Right forelimb (tissue), 1 donor: ENCODE data around the gene CTNND2.

ENCODE experiments used
- DNase-seq: peaks from one replicate; pipeline ENCODE4 v3.0.0-alpha.2; 2018

The CTNND2 gene

DNA sequence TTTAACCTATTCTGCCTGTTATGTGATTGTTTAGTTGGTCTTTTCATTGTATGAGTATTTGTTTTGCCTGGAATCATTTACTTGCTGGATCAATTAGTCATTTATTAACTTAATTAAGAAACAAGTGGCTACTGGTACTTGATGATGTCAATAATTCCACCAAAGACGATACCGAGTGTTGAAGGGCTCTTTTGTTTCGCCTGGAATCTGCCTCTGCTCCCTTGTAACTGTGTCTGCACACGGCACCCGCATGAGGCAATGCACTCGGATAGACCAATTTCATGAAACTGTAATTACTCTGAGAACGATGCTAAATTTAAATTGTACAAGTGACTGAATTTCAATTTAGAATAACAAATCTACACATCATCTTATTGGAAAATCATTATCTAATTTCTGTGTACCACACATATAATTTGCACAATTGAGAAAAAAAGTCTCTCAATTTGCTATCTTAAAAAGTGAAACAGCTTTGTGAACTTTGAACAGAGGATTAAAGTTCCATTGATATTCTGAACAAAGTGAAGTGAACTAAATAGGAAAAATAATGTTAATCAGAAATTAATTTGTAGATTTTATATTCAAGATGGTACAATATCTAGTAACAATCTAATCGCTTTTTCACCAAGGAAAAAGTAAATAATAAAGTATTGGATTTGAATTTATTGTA is 143.2 kb downstream of the CTNND2 start:
- DNase-seq: no peak

DNA sequence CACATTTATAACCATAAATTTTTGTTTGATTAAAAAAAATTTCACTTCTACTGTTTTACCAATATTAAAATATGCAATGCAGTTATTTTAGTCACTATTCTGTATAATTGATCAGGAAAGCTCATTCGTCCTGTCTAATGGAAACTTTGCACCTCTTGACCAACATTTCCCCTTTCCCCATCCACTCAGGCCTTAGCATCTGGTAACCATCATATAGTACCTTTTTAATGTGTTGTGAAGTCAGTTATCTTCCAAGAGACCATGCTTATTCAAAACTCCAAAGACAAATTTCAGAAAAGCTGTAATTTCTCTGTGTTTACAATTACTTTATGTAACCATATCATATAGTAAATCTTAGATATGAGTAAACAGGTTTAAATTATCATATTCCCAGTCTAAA is 145.9 kb downstream of the CTNND2 start:
- no peak for DNase-seq

DNA sequence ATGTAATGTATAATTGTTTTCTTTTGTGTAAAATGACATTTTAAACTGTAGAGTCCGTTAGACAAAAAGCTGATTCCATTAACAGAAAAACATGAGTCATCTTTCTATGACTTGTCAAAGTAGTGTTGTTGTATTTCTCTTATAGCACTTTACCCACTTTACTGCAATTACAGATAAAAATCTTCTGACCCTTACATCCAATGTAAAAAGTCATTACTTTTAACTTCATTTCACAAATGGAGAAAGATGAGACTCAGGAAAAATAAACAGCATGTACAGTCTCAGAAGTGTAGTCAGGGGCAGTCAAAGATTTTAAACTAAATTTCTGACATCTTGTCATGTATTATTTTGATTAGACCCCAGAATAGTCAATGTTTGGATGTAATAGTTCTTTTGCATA is 146.6 kb downstream of the CTNND2 start:
- no peak for DNase-seq

DNA sequence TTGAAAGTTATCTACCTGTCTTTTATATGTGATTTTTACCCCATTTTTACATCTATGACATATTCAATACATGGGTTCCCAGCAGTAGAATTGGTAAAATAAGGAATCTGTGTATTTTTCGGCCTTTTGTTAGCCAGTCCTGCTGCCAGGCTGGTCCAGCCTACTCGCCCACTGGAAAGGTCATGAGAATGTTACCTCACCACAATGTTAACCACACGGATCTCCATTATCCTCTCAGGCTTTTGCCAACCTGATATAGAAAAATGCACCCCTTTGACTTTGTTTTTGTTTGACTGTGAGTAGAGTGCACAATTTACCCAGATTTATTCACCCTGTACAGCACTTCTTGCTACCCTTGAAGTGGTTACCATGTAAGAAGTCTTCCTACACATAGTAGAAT is 167.2 kb downstream of the CTNND2 start:
- DNase-seq: no peak

DNA sequence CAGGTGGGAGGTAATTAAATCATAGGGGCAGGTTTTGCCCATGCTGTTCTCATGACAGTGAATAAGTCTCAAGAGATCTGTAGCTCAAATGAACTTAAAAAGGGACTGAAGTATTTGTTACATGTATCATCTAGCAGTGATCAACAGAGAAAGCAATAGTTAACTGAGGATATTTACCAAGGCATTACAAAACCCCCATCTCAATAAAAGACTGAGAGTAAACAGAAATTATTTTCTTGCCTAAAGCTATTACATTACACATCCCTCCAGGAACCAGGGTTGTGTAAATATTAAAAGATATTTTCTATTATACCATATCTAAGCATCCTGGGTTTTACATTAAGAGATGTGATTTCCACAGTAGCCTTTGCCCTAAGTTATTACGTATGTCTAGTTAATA is 169.9 kb downstream of the CTNND2 start:
- DNase-seq: no peak

DNA sequence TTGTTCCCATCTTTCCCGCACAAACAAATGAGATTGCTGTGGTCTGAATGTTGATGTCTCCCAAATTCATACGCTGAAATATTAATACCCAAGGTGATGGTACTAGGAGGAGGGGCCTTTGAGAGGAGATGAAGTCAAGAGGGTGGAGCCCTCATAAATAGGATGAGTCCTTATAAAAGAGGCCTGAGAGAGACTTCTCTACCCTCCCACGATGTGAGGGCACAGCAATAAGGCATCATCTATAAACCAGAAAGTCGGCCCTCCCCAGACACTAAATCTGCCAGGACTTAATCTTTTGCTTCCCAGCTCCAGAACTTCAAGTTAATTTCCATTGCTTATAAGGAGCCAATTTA is 170.4 kb downstream of the CTNND2 start:
- no peak for DNase-seq

DNA sequence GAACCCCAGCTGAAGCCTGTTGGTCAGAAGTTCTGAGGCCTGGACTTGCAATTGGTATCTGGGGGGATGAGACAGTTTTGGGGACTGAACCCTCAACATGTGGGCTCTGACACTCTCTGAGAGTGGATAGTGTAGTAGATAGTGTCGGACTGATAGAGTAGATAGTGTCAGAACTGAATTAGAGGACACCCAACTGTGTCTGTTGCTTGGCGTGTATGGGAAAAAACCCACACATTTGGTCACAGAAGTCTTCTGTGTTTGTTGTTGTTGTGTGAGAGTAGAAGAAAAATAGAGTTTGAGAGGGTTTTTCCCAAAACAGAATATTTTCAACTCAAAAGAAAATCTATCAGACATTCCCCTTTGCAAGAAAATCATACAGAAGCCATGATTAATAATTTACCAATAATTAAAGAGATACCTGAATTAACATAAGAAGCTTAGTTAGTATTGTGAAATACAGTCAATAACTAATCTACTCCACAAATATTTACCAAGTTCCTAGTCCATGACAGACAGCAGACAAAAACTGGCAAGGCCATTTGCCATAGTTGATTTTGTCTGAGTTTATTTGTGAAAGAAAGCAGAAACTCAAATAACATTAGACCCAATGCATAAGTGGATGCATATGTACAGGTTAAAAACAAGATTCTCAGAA is 170.9 kb downstream of the CTNND2 start:
- no peak for DNase-seq

DNA sequence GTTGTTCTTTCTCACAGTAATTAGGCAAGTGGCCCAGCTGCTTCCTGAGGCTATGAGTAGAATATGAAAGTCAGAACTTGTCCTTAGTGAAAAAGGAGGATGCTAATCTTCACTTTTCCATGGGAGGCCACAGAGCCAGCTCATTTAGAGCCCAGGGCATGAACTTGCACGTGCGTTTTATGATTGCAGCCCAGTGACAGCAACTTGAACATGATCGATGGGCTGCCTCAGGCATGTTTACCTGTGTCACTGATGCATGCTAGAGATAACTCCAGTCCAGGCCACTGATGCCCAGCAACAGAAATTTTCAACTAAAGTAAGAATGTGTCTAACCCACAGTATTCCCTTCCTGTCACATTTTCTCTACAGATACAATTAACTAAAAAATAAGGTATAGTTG is 179.3 kb downstream of the CTNND2 start:
- DNase-seq: no peak

DNA sequence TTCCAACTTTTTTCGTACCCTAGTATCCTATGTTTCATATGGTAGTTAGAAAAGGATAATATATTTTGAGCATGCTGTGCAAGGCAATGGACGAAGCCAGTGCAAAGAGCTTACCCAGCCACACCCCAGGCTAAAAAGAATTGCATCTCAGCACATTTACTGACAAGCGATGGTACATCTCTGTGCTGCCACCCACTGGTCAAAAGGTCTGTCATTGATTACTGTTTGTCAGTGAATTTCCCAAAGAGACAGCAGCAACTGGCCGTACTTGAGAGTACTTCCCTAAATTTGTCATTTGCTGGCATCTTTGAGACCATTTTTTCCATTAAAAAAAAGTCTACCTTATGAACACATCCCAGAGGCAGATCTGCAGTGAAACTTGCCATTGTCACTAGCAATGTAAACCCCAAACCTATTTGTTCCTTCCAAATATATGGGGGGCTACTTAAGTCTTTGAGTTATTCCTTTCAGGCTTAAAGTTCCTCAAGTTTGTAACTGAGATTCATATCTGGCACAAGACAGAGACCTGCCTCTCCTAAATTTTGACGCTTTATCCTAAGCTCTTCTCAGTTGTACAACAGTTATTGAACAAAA is 184.3 kb downstream of the CTNND2 start:
- peak; percentile 52 for DNase-seq

DNA sequence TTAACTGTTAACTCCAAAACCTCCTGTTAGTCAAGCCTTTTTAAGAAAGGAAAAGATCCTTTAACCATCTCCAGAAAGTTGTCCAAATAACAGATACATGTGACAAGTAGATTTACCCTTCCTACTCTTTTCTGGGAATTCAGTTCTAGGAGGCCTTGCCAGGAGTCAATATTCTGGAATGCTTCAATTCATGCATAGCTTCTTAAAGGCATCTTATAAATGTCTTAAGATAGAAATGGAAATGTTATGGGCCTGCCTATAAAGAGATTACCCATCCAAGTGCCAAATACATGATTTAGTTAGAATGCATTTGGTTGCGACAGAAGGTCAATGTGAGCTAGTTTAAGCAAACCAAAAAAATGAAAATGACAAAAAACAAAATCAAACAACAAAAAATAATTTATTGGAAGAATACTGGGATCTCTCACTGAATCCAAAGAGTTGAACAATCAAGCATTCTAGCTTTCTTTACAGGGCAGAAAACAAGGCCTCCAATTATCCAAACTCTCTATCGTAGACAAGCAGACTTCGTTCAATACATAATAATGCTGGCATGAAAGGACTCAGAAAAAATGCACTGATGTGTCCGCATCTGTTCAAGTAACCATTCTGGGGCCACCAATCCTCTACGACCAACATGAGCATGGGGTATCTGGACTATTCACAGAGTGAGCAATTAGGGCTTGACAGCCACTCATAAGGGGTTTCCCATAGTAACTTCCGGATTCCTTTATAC is 188.6 kb downstream of the CTNND2 start:
- no peak for DNase-seq

DNA sequence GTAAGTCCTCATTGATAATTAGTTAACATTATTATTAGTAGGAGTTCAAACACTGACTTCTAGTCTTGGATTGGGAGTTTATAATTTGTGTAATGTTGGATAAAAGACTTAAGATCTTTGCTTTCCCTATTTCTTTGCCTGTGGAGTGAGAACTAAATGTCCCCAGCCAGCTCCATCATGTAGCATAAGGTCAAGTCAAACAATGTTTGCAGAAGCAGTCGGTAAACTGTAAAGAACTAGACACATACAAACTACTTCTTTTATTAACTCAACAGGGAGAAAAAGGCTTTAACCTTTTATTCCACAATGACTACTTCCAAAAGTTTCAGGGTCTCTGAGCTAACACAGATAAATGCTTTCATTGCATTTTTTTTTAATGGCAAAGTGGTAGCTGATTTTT is 192.3 kb downstream of the CTNND2 start:
- DNase-seq: no peak

DNA sequence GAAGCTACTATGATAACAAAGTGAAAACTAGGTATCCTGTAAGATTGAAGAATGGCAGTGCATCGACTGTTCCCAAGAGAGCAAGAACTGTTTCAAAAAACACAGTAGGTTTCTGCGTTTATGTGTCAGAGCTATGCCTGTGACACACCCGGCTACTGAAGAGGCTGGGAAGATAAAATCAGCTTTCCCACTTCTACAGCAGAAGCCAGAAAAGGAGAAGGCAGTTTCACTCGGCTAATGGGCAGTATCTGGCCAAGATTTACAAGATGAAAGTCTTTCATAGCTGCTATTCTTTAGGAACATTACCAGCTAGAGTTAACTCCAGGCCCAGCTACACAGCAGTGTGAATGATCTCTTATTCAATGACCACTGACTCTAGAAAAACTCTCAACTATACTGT is 195.2 kb downstream of the CTNND2 start:
- DNase-seq: no peak

DNA sequence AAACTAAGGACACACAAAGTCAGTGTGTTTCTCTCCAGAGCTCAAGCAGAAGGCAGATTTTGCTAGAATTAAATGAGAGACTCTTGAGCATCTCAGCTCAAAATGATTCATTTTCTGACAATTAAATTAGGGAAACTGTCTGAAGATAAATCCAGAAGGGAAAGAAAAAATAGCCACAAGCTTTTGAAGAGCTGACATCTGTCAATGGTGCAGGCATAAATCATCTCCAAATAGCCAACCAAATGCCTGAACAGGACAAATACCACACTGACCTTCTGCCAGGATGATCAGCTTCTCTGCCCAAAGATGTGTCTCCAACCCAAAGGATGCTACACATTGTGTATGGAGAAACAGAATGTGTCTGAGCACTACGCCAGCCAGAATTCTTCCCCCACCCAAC is 199.3 kb downstream of the CTNND2 start:
- no peak for DNase-seq

DNA sequence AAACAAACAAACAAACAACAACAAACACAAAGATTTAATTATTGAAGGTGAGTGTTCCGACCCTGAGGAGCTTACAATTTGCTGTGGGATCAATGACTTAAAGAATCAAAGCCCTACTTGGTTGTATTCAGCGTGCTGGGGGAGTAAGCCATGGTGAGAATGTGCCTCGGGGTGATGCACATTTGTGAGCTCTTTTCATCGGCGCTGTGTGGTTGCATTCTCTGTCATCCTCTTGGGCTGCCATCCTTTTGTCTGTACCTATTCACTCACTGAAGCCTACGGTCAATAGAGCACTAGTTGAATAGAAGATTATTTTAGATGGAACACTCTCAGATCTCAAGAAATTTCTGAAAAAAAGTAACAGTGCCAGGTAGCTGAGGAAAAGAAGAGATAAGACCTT is 203.9 kb downstream of the CTNND2 start:
- no peak for DNase-seq

DNA sequence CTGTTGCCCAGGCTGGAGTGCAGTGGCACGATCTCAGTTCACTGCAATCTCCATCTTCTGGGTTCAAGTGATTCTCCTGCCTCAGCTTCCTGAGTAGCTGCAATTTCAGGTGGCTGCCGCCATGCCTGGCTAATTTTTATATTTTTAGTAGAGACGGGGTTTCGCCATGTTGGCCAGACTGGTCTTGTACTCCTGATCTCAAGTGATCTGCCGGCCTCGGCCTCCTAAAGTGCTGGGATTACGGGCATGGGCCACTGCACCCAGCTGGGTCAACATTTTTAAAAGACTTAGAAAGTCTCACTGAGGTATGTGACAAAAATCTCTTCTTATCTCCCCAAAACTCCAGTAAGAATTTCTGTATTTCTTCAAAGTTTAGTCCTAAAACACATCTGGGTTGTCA is 211.6 kb downstream of the CTNND2 start:
- DNase-seq: no peak

DNA sequence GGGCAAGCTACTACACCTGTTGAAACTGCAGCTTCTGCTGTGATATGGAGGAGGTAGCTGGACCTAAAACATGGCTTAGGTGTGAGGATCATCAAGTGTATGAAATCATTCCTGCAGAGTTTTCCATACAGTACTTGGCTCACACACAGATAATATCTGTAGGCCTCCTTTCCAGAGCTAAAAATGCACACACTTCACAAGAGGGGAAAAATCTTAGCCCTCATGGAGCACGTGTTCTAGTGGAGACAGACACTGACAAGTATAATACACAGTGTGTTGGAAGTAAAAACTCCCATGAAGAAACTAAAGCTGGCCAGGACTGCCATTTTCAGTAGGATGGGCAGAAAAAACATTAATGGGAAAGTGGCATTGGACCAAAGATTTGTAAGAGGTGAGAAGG is 216.7 kb downstream of the CTNND2 start:
- DNase-seq: no peak

DNA sequence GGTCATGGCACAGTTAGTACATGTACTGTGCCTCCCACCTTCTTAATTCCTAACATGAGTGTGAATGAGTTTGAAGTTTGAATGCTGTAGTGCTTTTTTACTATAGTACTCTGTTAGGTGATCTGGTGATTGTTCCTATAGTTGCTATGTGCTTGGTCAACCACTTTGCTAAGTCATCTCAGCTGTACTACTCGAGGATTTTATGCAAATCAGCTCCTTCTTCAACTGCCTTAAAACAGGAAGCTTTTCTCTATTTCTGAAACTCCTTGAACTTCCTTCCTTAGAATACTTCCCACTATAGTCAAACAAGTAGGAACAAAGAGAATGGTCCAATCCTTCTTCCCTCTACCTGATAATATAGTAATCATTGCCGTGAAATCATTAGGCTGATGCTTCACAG is 219.6 kb downstream of the CTNND2 start:
- no peak for DNase-seq

DNA sequence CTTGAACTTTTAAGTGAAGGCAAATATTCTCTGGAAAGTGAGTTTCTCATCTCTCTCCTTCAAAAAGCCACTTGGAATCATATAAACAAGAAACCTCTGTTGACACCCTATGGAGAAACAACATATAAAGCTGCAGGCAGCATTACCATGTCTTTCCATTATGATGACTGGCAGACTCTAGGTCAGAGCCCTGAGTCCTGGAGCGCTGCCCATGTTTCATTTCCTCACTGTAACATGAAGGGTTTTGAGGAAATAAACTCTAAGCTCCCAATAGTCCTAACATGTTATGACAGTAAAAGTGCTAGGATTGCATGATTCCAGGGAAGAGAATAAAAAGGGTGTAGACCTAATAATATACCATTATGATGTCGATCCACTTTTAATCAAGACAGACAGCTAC is 220.6 kb downstream of the CTNND2 start:
- DNase-seq: no peak

DNA sequence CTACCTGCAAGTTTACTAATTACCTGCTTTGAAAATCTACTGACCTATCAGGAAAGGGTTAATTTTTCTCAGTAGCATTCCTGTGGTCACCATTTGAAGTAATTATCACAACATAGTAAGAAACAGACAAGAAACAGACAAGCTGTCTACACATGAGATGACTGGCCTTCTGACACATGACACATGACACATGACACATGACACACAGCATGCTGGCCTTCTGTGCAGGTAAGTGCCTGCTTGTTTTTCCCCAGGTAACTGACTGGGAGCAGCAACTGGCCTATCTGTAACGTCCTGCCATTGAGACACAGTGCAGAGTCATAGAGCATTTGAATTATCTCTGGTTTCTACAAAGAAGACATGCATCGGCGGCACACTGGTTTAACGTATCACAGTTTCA is 222.4 kb downstream of the CTNND2 start:
- DNase-seq: no peak

DNA sequence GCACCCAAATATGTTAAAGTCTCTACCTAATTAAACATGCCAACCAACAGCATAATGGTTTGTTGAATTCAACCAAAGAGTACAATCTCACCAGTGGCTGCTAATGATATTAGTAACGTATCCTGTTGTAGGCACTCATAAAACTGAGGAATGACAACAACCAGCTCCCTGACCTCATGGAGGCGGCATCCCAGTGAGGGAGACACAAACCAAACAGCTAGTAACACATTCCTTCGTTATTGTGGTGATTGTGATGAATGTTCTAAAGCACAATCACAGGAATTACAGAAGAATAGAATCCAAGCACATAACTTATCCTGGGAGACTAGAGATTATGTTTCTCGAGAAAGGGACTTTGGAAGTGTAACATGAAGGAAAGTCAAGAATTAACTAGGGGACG is 224.6 kb downstream of the CTNND2 start:
- DNase-seq: no peak

DNA sequence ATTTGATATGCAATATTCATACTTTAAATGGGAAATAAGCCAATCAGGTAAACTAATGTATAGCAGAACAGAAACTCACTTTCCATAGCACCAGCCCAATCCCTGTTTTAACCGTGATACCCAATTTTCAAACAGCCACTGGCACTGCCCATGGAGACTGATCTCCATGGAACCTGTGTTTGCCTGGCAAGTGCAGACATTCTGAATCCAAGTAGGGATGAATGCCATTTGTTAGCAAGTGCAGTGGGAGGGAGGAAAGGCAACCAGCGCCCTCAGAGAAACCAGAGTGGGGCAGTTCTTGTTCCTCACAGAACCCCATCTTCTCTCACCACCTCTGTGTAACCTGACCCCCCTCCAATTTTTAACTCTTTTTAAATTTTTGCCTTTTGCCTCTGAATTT is 229.1 kb downstream of the CTNND2 start:
- no peak for DNase-seq

DNA sequence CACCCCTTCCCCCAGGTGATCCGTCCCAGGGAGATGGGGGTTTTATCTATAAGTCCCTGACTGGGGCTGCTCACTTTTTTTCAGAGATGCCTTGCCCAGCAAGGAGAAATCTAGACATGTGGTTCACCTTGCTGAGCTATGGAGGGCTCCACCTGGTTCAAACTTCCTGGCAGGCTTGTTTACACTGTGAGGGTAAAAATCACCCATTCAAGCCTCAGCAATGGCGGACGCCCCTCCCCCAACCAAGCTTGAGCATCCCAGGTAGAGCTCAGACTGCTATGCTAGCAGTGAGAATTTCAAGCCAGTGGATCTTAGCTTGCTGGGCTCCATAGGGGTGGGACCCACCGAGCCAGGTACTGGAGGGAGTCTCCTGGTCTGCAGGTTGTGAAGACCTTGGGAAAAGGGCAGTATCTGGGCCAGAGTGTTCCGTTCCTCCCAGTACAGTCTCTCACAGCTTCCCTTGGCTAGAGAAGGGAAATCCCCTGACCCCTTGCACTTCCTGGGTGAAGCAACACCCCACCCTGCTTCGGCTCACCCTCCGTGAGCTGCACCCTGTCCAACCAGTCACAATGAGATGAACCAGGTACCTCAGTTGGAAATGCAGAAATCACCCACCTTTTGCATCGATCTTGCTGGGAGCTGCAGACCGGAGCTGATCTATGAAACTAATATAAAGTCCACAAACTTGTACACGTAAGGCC is 231.7 kb downstream of the CTNND2 start:
- no peak for DNase-seq

DNA sequence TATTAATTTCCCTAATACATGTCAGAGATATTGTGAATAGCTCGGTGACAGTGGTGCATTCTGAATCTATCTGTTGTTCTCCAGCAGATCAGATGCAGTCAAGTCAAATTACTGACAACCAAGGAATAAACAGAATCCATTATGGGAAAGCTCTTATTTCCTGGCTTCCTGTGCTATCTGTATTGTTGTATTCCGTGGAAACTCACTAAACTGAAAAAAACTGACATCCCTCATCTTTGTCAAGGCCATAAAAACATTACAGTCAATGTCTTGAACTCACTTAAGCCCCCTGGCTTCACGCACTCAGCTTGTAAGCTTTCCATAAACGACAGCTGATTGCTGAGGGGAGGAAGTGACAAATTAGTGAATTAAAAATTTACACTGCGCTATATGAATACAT is 245.9 kb downstream of the CTNND2 start:
- DNase-seq: no peak

DNA sequence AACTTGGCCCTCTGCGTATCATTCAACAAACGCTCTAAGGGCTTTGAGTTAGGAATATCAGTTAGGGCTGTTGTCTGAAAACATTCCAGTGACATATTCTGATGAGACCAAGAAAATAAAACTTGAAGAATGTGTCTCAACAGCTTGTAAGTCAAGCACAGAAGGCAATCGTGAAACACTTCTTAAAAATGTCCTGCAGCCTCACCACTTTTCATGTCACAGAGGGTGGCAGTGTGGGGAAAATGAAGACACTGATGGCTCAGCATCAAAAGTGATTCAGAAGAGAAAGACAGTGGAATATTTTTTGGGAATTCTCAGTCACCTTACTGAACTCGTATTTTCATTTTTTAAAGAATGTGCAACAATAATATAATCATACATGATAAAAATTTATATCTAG is 247.3 kb downstream of the CTNND2 start:
- DNase-seq: no peak
